RWPE1 (cell line): ENCODE measurements around the gene HORMAD2.
"Not testable (repeated sequence)": the region's sequence is repeated elsewhere in the genome, so short reads cannot be mapped to it uniquely, and the experiment has no call there.

Source experiments
- CTCF ChIA-PET: fragments of 350-600 bp; sonication (Branson Sonifier 250); formaldehyde crosslinking; extraction: SDS; loops from one replicate; lab custom pipeline; 2021; lab: Yijun Ruan, JAX
- POLR2A ChIA-PET: fragments of 400-600 bp; formaldehyde crosslinking; extraction: SDS; loops from one replicate; lab custom pipeline; 2020; ENCODE audit warnings: antibody characterized with exemption; ENCODE audit not compliant: low non-redundant PET; lab: Yijun Ruan, JAX
- DNase-seq: peaks from one replicate; pipeline ENCODE4 v3.0.0; 2012; ENCODE audit warnings: low spot score
- H3K27ac ChIP-seq: fragments of 450-650 bp; 2 replicates; pipeline ENCODE4 v1.5.1; 2017
- CTCF ChIP-seq: fragments of 450-650 bp; conservative IDR thresholded peaks from 2 replicates; pipeline ENCODE4 v1.5.1; 2017; ENCODE audit warnings: low read depth, mild to moderate bottlenecking

Gene HORMAD2

GRCh38 chr22:30092686-30093085 is 12.4 kb downstream of the HORMAD2 start:
- TF ChIP-seq CTCF: no peak
- CTCF ChIA-PET: interaction anchor here (1.0 kb wide), 1 partner anchor 24 kb away, joined by 3 read pairs; no protein-coding TSS in a partner anchor
- DNase-seq: no peak
- no peak overlapping the region for H3K27ac ChIP-seq
- POLR2A ChIA-PET: no interaction called here

DNA sequence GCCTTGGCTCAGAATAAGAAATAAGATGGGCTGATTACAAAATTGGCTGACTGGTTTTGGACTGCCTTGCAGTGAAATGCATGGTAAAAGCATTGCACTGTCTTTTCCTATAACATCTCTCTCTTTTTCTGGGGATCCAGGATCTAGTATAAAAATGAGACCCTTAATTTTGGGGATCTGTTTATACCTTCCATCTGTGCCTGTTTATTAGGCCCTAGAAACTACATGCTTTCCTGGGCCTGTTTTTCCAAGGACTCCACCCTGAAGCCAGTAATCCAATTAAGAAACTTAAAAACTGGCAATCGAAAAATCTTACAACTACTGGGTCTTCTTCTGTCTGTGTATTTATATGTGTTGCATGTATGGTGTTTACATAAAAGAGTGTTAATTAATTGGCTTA is 14.5 kb downstream of the HORMAD2 start:
- no peak for DNase-seq
- TF ChIP-seq CTCF: no peak
- no peak overlapping the region for H3K27ac ChIP-seq
- ChIA-PET POLR2A (no interaction called here), CTCF (no interaction called here)

- ChIA-PET POLR2A (no interaction called here), CTCF (interaction anchor here (0.6 to 0.8 kb wide), 2 partner anchors 10 to 126 kb away, joined by 3 to 4 read pairs; no protein-coding TSS in a partner anchor)
Measured at GRCh38 chr22:30097861-30098260, 17.6 kb downstream of the HORMAD2 start.

GRCh38 chr22:30100770-30101169 is 20.5 kb downstream of the HORMAD2 start:
- H3K27ac ChIP-seq, CTCF ChIA-PET, POLR2A ChIA-PET, DNase-seq: not testable (repeated sequence)

More at GRCh38 chr22:30097861-30098260, 17.6 kb downstream of the HORMAD2 start:
- H3K27ac ChIP-seq: no peak overlapping the region
- no peak for DNase-seq
- TF ChIP-seq CTCF: no peak

- TF ChIP-seq CTCF: no peak
- CTCF ChIA-PET: interaction anchor here (1.6 to 2.8 kb wide), 2 partner anchors 16 to 151 kb away, joined by 5 to 13 read pairs; no protein-coding TSS in a partner anchor
- DNase-seq: no peak
- no peak overlapping the region for H3K27ac ChIP-seq
- POLR2A ChIA-PET: no interaction called here
Measured at GRCh38 chr22:30104501-30105156, 24.4 kb downstream of the HORMAD2 start.

DNA sequence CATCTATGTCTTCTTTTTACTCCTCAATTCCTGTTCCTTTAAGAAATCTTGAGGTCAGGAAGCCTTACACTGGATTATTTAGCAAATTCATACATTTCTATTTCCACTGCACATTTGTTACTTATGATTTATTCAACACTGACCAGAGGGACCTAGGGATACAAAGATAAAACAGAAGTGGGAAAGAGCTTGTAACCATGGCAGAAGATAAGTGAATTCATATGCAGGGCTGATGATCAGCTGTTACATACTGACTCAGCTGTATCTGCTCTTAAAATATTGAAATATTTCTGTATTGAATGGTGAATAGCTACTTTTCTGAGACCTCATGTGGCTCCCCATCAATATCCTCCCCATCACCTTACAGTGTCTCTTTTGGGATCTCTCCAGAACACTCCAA is 25.2 kb downstream of the HORMAD2 start:
- ChIA-PET POLR2A (no interaction called here), CTCF (interaction anchor here (0.6 to 2.8 kb wide), 2 partner anchors 150 to 221 kb away, joined by 7 to 13 read pairs; no protein-coding TSS in a partner anchor)
- TF ChIP-seq CTCF: no peak
- no peak for DNase-seq
- H3K27ac ChIP-seq: no peak overlapping the region

DNA sequence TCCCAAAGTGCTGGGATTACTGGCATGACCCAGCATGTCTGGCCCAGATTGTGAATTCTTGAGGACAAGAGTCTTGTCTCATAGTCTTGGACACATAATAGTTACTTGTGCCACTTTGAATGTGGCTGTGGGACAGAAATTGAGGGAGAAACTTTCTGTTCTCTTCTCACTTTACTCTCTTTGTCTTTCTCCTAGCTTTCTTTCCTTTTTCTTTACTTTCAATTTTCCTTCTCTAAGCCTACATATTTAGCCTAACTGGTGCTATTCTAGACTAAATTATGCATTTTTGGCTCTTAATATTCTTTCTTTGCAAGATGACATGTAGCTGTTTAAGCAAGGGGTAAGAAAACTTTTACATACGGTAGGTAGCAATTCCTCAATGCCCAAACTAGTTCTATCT is 33.2 kb downstream of the HORMAD2 start:
- ChIA-PET POLR2A (no interaction called here), CTCF (interaction anchor here (0.6 kb wide), 1 partner anchor 748 kb away, joined by 3 read pairs; no protein-coding TSS in a partner anchor)
- H3K27ac ChIP-seq: no peak overlapping the region
- DNase-seq: no peak
- TF ChIP-seq CTCF: no peak
